GM11168 (cell line): ENCODE results near the gene CDH1.
"Not testable (repeated sequence)": the region's sequence is repeated elsewhere in the genome, so short reads cannot be mapped to it uniquely, and the experiment has no call there.

Source experiments
- in situ Hi-C: fragments of 300-500 bp; cut with MboI; formaldehyde crosslinking; loops from one replicate; pipeline ENCODE4 v1.12.0; 2022; ENCODE audit warnings: low sequenced_read_pairs; ENCODE audit not compliant: unreplicated experiment

CDH1 gene

DNA sequence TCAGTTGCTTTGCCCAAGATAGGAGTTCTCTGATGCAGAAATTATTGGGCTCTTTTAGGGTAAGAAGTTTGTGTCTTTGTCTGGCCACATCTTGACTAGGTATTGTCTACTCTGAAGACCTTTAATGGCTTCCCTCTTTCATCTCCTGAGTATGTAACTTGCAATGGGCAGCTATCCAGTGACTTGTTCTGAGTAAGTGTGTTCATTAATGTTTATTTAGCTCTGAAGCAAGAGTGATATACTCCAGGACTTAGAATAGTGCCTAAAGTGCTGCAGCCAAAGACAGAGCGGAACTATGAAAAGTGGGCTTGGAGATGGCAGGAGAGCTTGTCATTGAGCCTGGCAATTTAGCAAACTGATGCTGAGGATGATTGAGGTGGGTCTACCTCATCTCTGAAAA, 97.5 kb downstream of the CDH1 start:
- in situ Hi-C loops: no loop called here

DNA sequence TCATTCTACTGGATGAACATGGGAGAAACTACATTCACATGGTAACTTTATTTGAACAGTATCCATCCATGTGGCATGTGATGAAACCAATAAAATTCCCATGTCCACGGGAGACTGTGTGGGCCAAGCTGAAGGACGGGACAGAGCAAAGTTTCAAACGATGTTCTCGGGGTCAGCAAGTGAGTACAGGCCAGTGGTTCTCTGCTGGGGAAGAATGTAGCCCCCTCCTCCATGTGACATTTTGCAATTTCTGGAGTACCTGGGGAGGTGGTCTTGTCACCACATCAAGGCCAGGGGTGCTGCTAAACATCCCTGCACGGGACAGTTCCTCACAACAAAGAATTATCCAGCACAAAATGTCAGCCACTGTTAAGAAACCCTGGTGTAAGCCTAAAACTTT, 98.9 kb downstream of the CDH1 start:
- in situ Hi-C loops: no loop called here

- in situ Hi-C loops: no loop called here
Observed at GRCh38 chr16:68839831-68840230, 102.7 kb downstream of the CDH1 start.

DNA sequence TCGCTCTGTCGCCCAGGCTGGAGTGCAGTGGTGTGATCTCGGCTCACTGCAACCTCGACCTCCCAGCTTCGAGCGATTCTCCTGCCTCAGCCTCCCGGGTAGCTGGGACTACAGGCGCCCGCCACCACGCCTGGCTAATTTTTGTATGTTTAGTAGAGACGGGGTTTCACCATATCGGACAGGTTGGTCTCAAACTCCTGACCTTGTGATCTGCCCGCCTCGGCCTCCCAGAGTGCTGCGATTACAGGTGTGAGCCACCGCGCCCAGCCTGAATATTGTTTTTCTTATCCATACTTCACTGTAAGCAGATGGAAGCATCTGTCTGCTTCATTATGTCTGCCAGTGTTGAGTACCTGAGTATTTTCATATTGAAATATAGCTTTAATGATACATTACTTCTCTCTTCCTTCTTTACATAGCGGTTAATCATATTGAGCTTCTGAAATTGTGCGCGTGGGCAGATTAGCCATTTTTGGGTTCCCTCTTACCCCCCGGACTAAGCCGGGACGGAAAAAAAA, 105.9 kb downstream of the CDH1 start:
- in situ Hi-C loops: not testable (repeated sequence)

DNA sequence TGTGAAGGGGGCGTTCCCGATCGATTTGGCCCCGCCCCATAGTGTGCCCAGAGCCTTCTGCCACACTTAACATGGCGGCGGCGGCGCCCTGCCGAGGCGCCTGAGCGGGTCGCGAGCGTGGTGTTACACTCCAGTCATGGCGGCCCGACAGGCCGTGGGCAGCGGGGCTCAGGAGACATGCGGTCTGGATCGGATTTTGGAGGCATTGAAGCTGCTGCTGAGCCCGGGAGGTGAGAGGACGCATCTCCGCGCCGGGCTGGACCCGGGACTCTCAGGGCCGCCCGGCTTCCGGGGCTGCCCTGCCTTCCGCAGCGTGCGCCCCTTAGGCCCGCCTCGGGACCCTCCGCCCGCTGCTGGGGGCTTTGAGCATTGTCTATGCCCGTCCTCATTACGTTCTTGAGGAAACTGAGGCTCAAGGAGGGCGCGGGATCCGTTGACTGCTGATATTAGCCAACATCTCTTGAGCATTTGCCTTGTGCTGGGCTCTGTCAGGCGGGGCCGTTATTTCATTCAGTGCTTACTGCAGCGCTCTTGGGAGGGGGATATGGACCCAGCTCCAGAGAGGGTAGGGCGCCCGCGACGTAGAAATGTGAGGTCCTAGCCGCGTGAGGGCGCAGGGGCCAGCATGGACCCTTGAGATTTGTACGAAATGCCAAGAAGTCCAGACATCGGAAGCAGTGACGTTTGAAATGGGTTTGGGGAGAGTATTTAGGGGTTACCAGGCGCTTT, 106.6 kb downstream of the CDH1 start, which contains the start of gene TANGO6:
Gene TANGO6 (plus strand): TSS at position 50 of the 729 bp plus-strand sequence. CDS start 87 bp downstream, at position 137.
- in situ Hi-C loops: no loop called here

- in situ Hi-C loops: no loop called here
Observed at GRCh38 chr16:68844211-68844564, 107.1 kb downstream of the CDH1 start.

GRCh38 chr16:68848786-68849185, 111.7 kb downstream of the CDH1 start:
- in situ Hi-C loops: no loop called here

DNA sequence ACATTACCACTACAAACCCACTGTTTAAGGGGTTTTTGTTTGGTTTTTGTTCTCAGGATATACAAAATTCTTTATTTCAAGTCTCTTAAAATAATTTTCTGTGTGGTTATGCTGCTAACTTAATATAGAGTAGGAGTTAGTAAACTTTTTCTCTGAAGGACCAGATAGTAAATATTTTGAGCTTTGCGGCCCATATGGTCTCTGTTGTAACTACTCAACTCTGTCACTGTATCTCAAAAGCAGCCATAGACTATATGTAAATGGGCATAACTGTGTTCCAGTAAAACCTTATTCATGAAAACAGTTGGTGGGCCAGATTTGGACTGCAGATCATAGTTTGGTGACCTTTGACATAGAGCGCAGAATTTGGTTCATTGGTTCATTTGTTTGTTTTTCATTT, 113.4 kb downstream of the CDH1 start:
- in situ Hi-C loops: loop anchor here (10.0 to 25.0 kb wide), 3 partner anchors 274 to 437 kb away; no protein-coding TSS in a partner anchor

GRCh38 chr16:68851601-68852000, 114.5 kb downstream of the CDH1 start:
- in situ Hi-C loops: loop anchor here (10.0 to 25.0 kb wide), 3 partner anchors 273 to 436 kb away; no protein-coding TSS in a partner anchor

DNA sequence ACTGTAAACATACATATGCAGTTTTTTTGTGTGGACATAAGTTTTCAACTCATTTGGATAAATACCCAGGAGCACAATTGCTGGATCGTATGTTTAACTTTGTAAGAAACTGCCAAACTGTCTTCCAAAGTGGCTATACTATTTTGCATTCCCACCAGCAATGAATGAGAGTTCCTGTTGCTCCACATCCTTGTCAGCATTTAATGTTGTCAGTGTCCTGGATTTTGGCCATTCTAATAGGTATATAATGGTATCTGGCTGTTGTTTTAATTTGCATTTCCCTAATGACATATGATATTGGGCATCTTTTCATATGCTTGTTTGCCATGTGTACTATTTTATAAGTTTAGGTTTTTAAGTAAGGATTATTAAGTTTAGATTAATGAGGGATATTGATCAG, 120.4 kb downstream of the CDH1 start:
- in situ Hi-C loops: loop anchor here (10.0 to 25.0 kb wide), 3 partner anchors 267 to 430 kb away; no protein-coding TSS in a partner anchor

DNA sequence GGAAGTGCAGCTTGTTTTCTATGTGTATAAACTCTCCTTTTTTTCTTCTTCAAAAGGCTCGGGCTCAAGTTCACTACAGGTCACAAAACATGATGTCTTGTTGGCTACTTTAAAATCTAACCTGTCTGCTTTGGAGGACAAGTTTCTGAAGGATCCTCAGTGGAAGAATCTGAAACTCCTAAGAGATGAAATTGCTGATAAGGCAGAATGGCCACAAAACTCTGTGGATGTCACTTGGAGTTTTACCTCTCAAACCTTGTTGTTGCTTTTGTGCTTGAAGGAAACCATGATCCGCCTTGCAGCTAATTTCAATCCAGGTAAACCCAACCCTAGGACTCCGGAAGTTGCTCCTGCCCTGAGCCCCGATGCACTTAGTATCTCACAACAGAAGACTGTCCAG, 122.7 kb downstream of the CDH1 start:
- in situ Hi-C loops: loop anchor here (10.0 to 25.0 kb wide), 3 partner anchors 265 to 427 kb away; no protein-coding TSS in a partner anchor

GRCh38 chr16:68860978-68861892, 124.1 kb downstream of the CDH1 start:
- in situ Hi-C loops: loop anchor here (25.0 kb wide), 1 partner anchor 426 kb away; no protein-coding TSS in a partner anchor

GRCh38 chr16:68866933-68867332, 129.8 kb downstream of the CDH1 start:
- in situ Hi-C loops: loop anchor here (25.0 kb wide), 1 partner anchor 420 kb away; no protein-coding TSS in a partner anchor

DNA sequence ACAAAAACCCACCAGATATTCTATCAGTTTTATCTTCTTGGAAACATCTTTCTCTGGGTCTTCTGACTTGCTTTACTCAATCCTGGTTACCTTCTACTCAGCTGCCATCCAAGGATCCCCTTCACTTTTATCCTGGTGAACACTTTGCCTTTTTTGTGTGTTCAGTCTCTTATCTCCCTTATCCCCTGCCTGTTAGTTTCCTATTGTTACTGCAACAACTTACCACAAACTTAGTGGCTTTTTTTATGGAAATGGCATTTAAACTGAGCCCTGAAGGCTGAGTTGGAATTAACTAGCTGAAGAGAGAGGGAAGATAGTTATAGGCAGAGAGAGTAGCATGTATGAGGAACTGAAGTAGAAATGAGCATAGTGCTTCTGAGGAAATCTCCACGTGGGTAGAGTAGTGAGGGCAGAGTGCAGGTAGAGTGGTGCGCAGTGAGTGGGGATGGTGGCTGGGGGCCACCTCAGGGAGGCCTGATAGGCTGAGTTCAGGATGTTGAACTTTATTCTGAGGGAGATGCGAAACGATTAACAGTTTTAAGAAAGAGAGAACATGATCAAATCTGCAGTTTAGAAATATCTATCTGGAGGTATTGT, 132.5 kb downstream of the CDH1 start:
- in situ Hi-C loops: loop anchor here (25.0 kb wide), 1 partner anchor 418 kb away; no protein-coding TSS in a partner anchor

GRCh38 chr16:68873635-68874471, 136.8 kb downstream of the CDH1 start:
- in situ Hi-C loops: loop anchor here (25.0 kb wide), 1 partner anchor 413 kb away; no protein-coding TSS in a partner anchor

GRCh38 chr16:68875871-68876270, 138.8 kb downstream of the CDH1 start:
- in situ Hi-C loops: no loop called here

- in situ Hi-C loops: no loop called here
Observed at GRCh38 chr16:68883685-68884084, 146.6 kb downstream of the CDH1 start.

DNA sequence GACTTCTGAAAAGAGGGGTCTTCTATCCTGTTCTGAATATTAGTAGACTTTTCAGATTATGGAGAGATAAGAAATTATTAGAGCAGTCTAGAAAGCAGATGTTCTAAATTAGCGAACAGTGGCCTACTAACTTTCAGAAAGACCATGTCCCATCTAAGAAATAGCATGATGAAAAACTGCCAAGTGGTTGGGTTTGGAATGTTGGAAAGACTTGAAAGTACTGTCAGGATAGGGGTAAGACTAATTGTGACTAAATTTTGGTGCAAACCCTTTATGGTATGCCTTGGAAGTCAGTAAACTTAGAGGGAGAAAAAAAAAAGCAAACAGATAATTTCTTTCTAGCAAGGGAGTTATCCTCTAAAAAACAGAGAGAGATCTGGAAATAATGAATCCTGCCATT, 147.3 kb downstream of the CDH1 start:
- in situ Hi-C loops: no loop called here
